NB4 (cell line): ENCODE measurements around the gene SDHAF1.

Experiments
- DNase-seq: peaks from one replicate; pipeline ENCODE4 v3.0.0; 2010; ENCODE audit warnings: low read depth
- H3K4me3 ChIP-seq: one replicate; pipeline ENCODE4 v1.5.1; 2011; ENCODE audit warnings: mild to moderate bottlenecking, low read depth, low read length, moderate library complexity
- CTCF ChIP-seq: IDR thresholded peaks from one replicate; pipeline ENCODE4 v1.5.1; 2012; ENCODE audit warnings: low read depth, low read length
- MAX ChIP-seq: IDR thresholded peaks from 2 replicates; pipeline ENCODE4 v1.6.1; 2011; ENCODE audit warnings: low read depth, low read length
- MYC ChIP-seq: IDR thresholded peaks from 2 replicates; pipeline ENCODE4 v1.6.1; 2011; ENCODE audit warnings: low read depth, low read length
- POLR2A ChIP-seq: IDR thresholded peaks from 2 replicates; pipeline ENCODE4 v1.6.1; 2011; ENCODE audit warnings: mild to moderate bottlenecking; ENCODE audit not compliant: insufficient read length; ENCODE audit errors: extremely low read depth

The SDHAF1 gene

GRCh38 chr19:35990771-35991730 lies 3.9 kb upstream of the SDHAF1 start:
- TF ChIP-seq MAX (no peak), POLR2A (no peak), MYC (no peak), CTCF (no peak)
- no peak overlapping the region for H3K4me3 ChIP-seq
- no peak for DNase-seq

GRCh38 chr19:35991731-35992450 lies 3.1 kb upstream of the SDHAF1 start:
- TF ChIP-seq CTCF = no peak
- no peak for TF ChIP-seq MAX
- TF ChIP-seq POLR2A = no peak
- no peak for TF ChIP-seq MYC
- DNase-seq = no peak
- H3K4me3 ChIP-seq = no peak overlapping the region

DNA sequence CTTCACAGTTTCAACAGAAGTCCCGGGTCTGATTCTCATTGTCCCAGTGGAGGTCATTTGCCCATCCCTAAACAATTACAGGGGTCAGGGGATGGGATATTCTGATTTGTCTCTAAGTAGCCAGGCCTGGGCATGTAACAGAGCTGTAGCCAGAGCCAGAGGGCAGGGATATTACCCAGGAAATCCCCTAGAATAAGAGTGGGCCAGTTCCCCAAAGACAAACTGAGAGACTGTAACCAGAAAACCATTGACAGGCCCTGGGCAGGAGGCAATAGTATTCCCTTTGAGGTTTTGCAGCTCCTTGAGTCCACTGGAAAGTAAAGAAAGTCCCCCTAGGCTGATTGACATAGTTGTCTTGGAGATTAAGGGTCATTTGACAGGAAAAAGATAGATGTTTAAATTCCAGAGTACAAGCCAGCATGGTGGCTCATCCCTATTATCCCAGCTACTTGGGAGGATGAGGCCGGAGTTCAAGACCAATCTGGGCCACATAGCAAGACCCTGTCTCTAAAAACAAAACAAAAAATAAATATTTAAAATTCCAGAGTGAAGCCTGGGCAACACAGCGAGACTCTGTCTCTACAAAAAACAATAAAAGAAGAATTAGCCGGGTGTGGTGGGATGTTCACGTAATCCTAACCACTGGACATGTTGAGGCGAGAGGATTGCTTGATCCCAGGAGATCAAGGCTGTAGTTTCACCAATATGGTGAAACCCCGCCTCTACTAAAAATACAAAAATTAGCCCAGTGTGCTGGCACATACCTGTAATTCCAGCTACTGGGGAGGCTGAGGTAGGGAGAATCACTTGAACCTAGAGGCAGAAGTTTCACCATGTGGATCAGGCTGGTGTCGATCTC lies 1.9 kb upstream of the SDHAF1 start:
- no peak for TF ChIP-seq CTCF
- no peak for TF ChIP-seq POLR2A
- no peak for TF ChIP-seq MYC
- TF ChIP-seq MAX = no peak
- no peak for DNase-seq

GRCh38 chr19:35993923-35994598 lies 927 bp upstream of the SDHAF1 start:
- DNase-seq = no peak
- no peak for TF ChIP-seq MAX
- no peak for TF ChIP-seq CTCF
- H3K4me3 ChIP-seq = no peak overlapping the region

More for the DNA sequence above, 1.9 kb upstream of the SDHAF1 start:
- no peak overlapping the region for H3K4me3 ChIP-seq

- H3K4me3 ChIP-seq = no peak overlapping the region
- no peak for DNase-seq
- TF ChIP-seq POLR2A = no peak
Observed at GRCh38 chr19:35996777-35997176, 1.8 kb downstream of the SDHAF1 start.
